DOHH2 (cell line): ENCODE data around the gene ORAI2.

Experiments used
- H3F3A ChIP-seq: fragments of 200-600 bp; sonication (generic), shearing (Covaris generic); 2 replicates; pipeline ENCODE4 v1.6.0; 2016; ENCODE audit warnings: antibody characterized with exemption, mild to moderate bottlenecking; ENCODE audit not compliant: control insufficient read depth, insufficient read depth
- H3K27ac ChIP-seq: fragments of 200-600 bp; sonication (generic); 2 replicates; pipeline ENCODE4 v1.5.1; 2014; ENCODE audit warnings: low read depth, mild to moderate bottlenecking, low read length, moderate library complexity
- H3K27me3 ChIP-seq: fragments of 200-600 bp; sonication (generic); 2 replicates; pipeline ENCODE4 v1.6.1; 2014; ENCODE audit warnings: mild to moderate bottlenecking, low read length, mixed read lengths; ENCODE audit not compliant: control insufficient read depth
- H3K36me3 ChIP-seq: fragments of 200-600 bp; sonication (generic); 2 replicates; pipeline ENCODE4 v1.6.1; 2014; ENCODE audit warnings: mild to moderate bottlenecking, low read length, moderate library complexity, mixed read lengths; ENCODE audit not compliant: control insufficient read depth
- H3K4me1 ChIP-seq: fragments of 200-600 bp; sonication (generic); 2 replicates; pipeline ENCODE4 v1.6.1; 2014; ENCODE audit warnings: mild to moderate bottlenecking, low read length, mixed read lengths; ENCODE audit not compliant: control insufficient read depth
- H3K4me2 ChIP-seq: fragments of 200-600 bp; sonication (generic); 2 replicates; pipeline ENCODE4 v1.6.0; 2014; ENCODE audit warnings: mild to moderate bottlenecking, low read length, moderate library complexity
- H3K4me3 ChIP-seq: fragments of 200-600 bp; sonication (generic); 2 replicates; pipeline ENCODE4 v1.5.1; 2014; ENCODE audit warnings: mild to moderate bottlenecking, low read length, mixed read lengths
- H3K79me2 ChIP-seq: fragments of 200-600 bp; sonication (generic); 2 replicates; pipeline ENCODE4 v1.6.1; 2014; ENCODE audit warnings: mild to moderate bottlenecking, low read length, mixed read lengths; ENCODE audit not compliant: control insufficient read depth
- H3K9me2 ChIP-seq: fragments of 200-600 bp; sonication (generic); replicated peaks from 2 replicates; pipeline ENCODE4 v1.6.1; 2014; ENCODE audit warnings: mild to moderate bottlenecking, low read length, mixed read lengths; ENCODE audit not compliant: control insufficient read depth
- H3K9me3 ChIP-seq: fragments of 200-600 bp; sonication (generic); 2 replicates; pipeline ENCODE4 v1.6.1; 2014; ENCODE audit warnings: antibody characterized with exemption, low read length, mixed read lengths; ENCODE audit not compliant: control insufficient read depth, insufficient read depth
- H4K20me1 ChIP-seq: fragments of 200-600 bp; sonication (generic); 2 replicates; pipeline ENCODE4 v1.6.0; 2014; ENCODE audit warnings: low read depth, mild to moderate bottlenecking, antibody characterized with exemption, low read length, moderate library complexity; ENCODE audit not compliant: control insufficient read depth, insufficient read depth
- EZH2phosphoT487 ChIP-seq: fragments of 200-600 bp; sonication (generic); IDR thresholded peaks from 2 replicates; pipeline ENCODE4 v1.6.1; 2017; ENCODE audit warnings: borderline replicate concordance, mild to moderate bottlenecking, antibody characterized with exemption, low read length, moderate library complexity, mixed read lengths
- TF ChIP-seq, protein P1 (sequence below): fragments of 200-600 bp; sonication (generic); IDR thresholded peaks from one replicate; pipeline ENCODE4 v1.5.1; 2014; ENCODE audit warnings: antibody characterized with exemption, mild to moderate bottlenecking, low read depth, low read length; ENCODE audit not compliant: poor library complexity, severe bottlenecking

The ORAI2 gene

DNA sequence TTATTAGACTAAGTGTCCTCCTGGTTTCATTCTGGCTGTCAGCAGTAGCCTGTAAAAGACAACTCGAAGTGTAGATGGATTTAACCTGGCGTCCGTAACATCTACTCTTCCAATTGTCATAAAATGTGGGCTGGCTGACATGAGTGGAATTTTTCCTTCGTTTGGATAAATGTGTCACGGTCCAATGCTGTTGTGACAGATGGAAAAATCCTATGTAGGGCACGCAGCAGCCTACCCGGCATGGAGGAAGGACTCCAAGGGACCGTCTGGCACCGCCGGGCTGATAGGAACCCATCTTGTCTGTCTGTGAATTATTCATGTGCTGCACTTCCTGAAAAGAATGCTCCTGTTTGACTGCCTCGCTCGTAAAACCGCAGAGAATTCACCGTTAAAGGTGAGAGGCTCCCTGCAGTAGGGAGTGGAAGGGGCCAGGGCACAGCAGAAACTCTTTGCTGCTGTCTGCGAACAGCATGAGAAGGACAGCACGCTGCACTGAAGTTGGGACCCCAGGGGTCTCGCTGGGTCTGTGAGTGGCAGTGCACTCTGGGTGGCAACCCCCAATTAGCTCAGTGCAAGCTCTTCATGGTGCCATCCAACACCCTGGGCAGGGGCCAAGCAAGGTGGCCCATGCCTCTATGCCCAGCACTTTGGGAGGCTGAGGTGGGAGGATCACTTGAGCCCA is 1.6 kb upstream of the ORAI2 start:
- H3K79me2 ChIP-seq = peaks cover 45% of the 10 kb centered on the region
- H3K4me2 ChIP-seq = peak overlapping the region; percentile 79
- no peaks in the 10 kb centered on the region for H3K9me3 ChIP-seq
- no peaks in the 10 kb centered on the region for H3K27me3 ChIP-seq
- H3K36me3 ChIP-seq = peaks cover 50% of the 10 kb centered on the region
- peaks cover 87% of the 10 kb centered on the region for H3K4me1 ChIP-seq
- no peaks in the 10 kb centered on the region; the same call in 1 of the 2 replicates for H4K20me1 ChIP-seq
- peaks cover 29% of the 10 kb centered on the region for H3F3A ChIP-seq
- H3K27ac ChIP-seq = peak overlapping the region; percentile 94
- no peaks in the 10 kb centered on the region for H3K9me2 ChIP-seq
- peak overlapping the region; percentile 78 for H3K4me3 ChIP-seq
- TF ChIP-seq EZH2phosphoT487 = no peak
- TF ChIP-seq, protein P1, sequence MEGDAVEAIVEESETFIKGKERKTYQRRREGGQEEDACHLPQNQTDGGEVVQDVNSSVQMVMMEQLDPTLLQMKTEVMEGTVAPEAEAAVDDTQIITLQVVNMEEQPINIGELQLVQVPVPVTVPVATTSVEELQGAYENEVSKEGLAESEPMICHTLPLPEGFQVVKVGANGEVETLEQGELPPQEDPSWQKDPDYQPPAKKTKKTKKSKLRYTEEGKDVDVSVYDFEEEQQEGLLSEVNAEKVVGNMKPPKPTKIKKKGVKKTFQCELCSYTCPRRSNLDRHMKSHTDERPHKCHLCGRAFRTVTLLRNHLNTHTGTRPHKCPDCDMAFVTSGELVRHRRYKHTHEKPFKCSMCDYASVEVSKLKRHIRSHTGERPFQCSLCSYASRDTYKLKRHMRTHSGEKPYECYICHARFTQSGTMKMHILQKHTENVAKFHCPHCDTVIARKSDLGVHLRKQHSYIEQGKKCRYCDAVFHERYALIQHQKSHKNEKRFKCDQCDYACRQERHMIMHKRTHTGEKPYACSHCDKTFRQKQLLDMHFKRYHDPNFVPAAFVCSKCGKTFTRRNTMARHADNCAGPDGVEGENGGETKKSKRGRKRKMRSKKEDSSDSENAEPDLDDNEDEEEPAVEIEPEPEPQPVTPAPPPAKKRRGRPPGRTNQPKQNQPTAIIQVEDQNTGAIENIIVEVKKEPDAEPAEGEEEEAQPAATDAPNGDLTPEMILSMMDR = no peak

DNA sequence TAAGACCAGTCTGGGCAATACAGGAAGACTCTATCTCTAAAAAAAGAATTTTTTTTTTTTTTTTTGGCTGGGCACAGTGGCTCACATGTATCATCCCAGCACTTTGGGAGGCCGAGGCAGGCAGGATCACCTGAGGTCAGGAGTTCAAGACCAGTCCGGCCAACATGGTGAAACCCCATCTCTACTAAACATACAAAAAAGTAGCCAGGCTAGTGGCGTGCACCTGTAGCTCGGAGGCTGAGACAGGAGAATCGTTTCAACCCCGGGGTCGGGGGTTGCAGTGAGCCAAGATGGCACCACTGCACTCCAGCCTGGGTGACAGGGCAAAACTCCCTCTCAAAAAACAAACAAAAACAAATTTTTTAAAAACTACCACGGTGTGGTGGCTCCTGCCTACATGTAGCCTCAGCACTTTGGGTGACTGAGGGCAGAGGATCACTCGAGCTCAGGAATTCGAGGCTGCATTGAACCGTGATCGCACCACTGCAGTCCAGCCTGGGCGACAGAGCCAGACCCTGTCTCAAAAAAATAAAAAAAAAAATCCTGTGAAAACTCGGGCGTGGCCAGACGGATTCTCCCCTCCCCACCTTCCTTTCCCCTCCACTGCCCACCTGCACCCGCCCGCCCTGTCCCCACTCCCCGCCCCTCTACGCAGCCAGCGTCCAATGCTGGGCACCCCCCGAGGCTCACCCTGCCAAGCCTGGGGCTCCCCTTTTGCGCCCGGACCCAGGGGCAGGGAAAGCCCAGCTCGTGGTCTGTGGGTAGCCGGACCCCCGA is 745 bp upstream of the ORAI2 start:
- Histone ChIP-seq H4K20me1 (no peaks in the 10 kb centered on the region; the same call in 1 of the 2 replicates), H3K4me2 (peak overlapping the region; percentile 79), H3K4me3 (peak overlapping the region; percentile 78), H3K4me1 (peaks cover 84% of the 10 kb centered on the region), H3K27ac (peak overlapping the region; percentile 94), H3K36me3 (peaks cover 49% of the 10 kb centered on the region), H3K9me2 (no peaks in the 10 kb centered on the region), H3K9me3 (no peaks in the 10 kb centered on the region), H3F3A (peaks cover 24% of the 10 kb centered on the region), H3K27me3 (no peaks in the 10 kb centered on the region), H3K79me2 (peaks cover 46% of the 10 kb centered on the region)
- no peak for TF ChIP-seq EZH2phosphoT487
- TF ChIP-seq, protein P1 = no peak

DNA sequence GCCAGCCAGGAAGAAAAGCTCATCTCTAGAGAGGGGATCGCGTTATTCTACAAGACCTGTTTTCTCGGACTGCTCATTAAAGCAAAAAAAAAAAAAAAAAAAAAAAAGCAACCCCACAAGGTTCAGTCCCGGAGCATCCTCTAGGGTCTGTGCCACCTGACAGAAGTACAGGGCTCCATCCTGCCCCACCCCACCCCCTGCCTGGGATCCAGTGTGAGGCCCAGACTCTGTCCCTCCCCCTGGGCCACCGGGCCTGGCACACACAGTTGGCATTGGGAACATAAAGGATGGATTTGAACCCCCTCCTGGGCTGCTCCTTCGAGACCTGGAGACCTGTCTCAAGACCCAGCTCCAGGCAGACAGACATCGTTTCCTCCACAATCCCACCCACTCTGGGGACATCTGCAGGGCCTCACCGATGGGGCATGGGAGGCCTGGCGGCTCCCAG is 688 bp downstream of the ORAI2 start:
- no peak for TF ChIP-seq EZH2phosphoT487
- TF ChIP-seq, protein P1 = no peak
- Histone ChIP-seq H3K9me2 (no peaks in the 10 kb centered on the region), H4K20me1 (no peaks in the 10 kb centered on the region; the same call in 1 of the 2 replicates), H3K4me1 (peaks cover 83% of the 10 kb centered on the region), H3K79me2 (peaks cover 54% of the 10 kb centered on the region), H3K4me2 (peak overlapping the region; percentile 93), H3K36me3 (peaks cover 53% of the 10 kb centered on the region), H3K9me3 (no peaks in the 10 kb centered on the region), H3K27me3 (no peaks in the 10 kb centered on the region), H3K4me3 (peak overlapping the region; percentile 78), H3K27ac (peak overlapping the region; percentile 76), H3F3A (peaks cover 24% of the 10 kb centered on the region)
